ENCODE measurements around the gene ESRP2.

Gene ESRP2

DNA sequence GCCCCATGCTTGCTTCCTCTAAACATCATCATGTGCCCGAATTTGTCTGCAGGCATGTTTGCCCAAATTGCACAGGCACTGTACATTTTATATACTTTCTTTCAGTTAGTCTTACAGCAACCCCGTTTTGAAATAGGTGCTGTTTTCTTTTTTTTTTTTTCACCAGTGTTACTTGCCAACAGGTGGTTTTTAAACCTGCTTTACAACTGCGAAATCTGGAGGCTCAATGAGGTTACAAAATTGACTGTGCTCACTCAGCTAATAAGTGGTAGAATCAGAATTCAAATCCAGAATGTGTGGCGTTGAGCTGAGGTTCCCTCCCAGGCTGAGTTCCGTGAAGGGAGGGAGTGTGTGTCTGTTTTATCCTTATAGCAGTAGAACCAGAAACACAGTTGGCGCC, 15.0 kb upstream of the ESRP2 start:
- no peak overlapping the region for H3K4me3 ChIP-seq (ENCODE audit: low read length, poor library complexity, severe bottlenecking)
- no peak overlapping the region for H3K9ac ChIP-seq (ENCODE audit: low read depth, low read length, poor library complexity, severe bottlenecking)
- H3K9me2 ChIP-seq (replicated peaks; ENCODE audit: low read depth, low read length), result no peaks in the 10 kb centered on the region
- H3K36me3 ChIP-seq (ENCODE audit: insufficient read depth, low read length), result peaks cover 12% of the 10 kb centered on the region; the same call in 1 of the 2 replicates
- peaks cover 22% of the 10 kb centered on the region for H3K4me1 ChIP-seq (ENCODE audit: insufficient read depth, low read length, poor library complexity, severe bottlenecking)
- no peak overlapping the region for H2AFZ ChIP-seq (ENCODE audit: low read length)
- H3K4me2 ChIP-seq (ENCODE audit: low read depth, low read length, poor library complexity, severe bottlenecking), result no peak overlapping the region
- no peaks in the 10 kb centered on the region for H3F3A ChIP-seq (ENCODE audit: low read depth)
- H3K9me3 ChIP-seq (ENCODE audit: insufficient read depth, low read depth, low read length), result no peaks in the 10 kb centered on the region
- H3K27me3 ChIP-seq (ENCODE audit: insufficient read depth, low read length, poor library complexity, severe bottlenecking), result no peaks in the 10 kb centered on the region
- H3K79me2 ChIP-seq (ENCODE audit: insufficient read depth, low read length), result peaks cover 5% of the 10 kb centered on the region; the same call in 1 of the 2 replicates
- TF ChIP-seq CTCF (conservative IDR thresholded peaks at IDR 0.05; ENCODE audit: low read length) (no peak), EZH2phosphoT487 (IDR thresholded peaks at IDR 0.05; ENCODE audit: borderline replicate concordance) (no peak)
- no peaks in the 10 kb centered on the region for H4K20me1 ChIP-seq (ENCODE audit: insufficient read depth, low read length, poor library complexity, severe bottlenecking)

GRCh38 chr16:68249371-68249770, 13.4 kb upstream of the ESRP2 start:
- Histone ChIP-seq H3K4me1 (ENCODE audit: insufficient read depth, low read length, poor library complexity, severe bottlenecking) (peaks cover 22% of the 10 kb centered on the region), H3K36me3 (ENCODE audit: insufficient read depth, low read length) (no peaks in the 10 kb centered on the region), H3F3A (ENCODE audit: low read depth) (no peaks in the 10 kb centered on the region), H3K9me3 (ENCODE audit: insufficient read depth, low read depth, low read length) (no peaks in the 10 kb centered on the region), H3K27me3 (ENCODE audit: insufficient read depth, low read length, poor library complexity, severe bottlenecking) (no peaks in the 10 kb centered on the region), H3K4me3 (ENCODE audit: low read length, poor library complexity, severe bottlenecking) (no peak overlapping the region), H4K20me1 (ENCODE audit: insufficient read depth, low read length, poor library complexity, severe bottlenecking) (no peaks in the 10 kb centered on the region), H3K9ac (ENCODE audit: low read depth, low read length, poor library complexity, severe bottlenecking) (no peak overlapping the region), H2AFZ (ENCODE audit: low read length) (no peak overlapping the region), H3K79me2 (ENCODE audit: insufficient read depth, low read length) (peaks cover 10% of the 10 kb centered on the region; the same call in 1 of the 2 replicates), H3K9me2 (replicated peaks; ENCODE audit: low read depth, low read length) (no peaks in the 10 kb centered on the region), H3K4me2 (ENCODE audit: low read depth, low read length, poor library complexity, severe bottlenecking) (no peak overlapping the region)
- TF ChIP-seq EZH2phosphoT487 (IDR thresholded peaks at IDR 0.05; ENCODE audit: borderline replicate concordance), result no peak
- TF ChIP-seq CTCF (conservative IDR thresholded peaks at IDR 0.05; ENCODE audit: low read length), result no peak

DNA sequence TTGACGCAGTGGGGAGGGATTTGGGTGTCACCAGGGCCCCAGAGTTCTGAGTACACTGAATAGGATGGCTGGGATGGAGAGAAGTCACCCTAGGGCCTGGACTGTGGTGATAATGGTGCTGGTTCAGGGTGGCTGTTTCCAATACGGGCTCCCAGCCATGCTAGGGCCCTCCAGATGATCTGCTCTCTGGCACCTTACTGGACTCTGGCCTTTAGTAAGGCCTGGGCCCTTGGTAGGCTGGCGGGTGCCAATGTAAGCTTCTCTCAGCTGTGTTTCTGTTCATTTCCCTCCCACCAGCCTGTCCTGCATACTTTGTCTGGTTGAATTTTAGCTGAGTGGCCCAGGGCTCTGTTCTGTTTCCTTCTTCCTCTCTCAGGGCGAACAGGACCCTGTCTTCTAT, 12.0 kb upstream of the ESRP2 start:
- no peaks in the 10 kb centered on the region for H3K9me2 ChIP-seq (replicated peaks; ENCODE audit: low read depth, low read length)

More for the DNA sequence above, 12.0 kb upstream of the ESRP2 start:
- Histone ChIP-seq H3K79me2 (ENCODE audit: insufficient read depth, low read length) (peaks cover 10% of the 10 kb centered on the region; the same call in 1 of the 2 replicates), H3K9ac (ENCODE audit: low read depth, low read length, poor library complexity, severe bottlenecking) (peak overlapping the region; percentile 28), H3K36me3 (ENCODE audit: insufficient read depth, low read length) (no peaks in the 10 kb centered on the region), H3K4me2 (ENCODE audit: low read depth, low read length, poor library complexity, severe bottlenecking) (peak overlapping the region; percentile 98), H3K4me1 (ENCODE audit: insufficient read depth, low read length, poor library complexity, severe bottlenecking) (peaks cover 22% of the 10 kb centered on the region), H3K4me3 (ENCODE audit: low read length, poor library complexity, severe bottlenecking) (no peak overlapping the region), H3F3A (ENCODE audit: low read depth) (no peaks in the 10 kb centered on the region), H2AFZ (ENCODE audit: low read length) (no peak overlapping the region), H4K20me1 (ENCODE audit: insufficient read depth, low read length, poor library complexity, severe bottlenecking) (no peaks in the 10 kb centered on the region), H3K27me3 (ENCODE audit: insufficient read depth, low read length, poor library complexity, severe bottlenecking) (no peaks in the 10 kb centered on the region), H3K9me3 (ENCODE audit: insufficient read depth, low read depth, low read length) (no peaks in the 10 kb centered on the region)
- TF ChIP-seq EZH2phosphoT487 (IDR thresholded peaks at IDR 0.05; ENCODE audit: borderline replicate concordance), result no peak
- no peak for TF ChIP-seq CTCF (conservative IDR thresholded peaks at IDR 0.05; ENCODE audit: low read length)
